Skin epidermis (tissue), 12 donors: ENCODE measurements around the gene CFC1.
"Not testable (repeated sequence)": the region's sequence is repeated elsewhere in the genome, so short reads cannot be mapped to it uniquely, and the experiment has no call there.

Experiments used
- H3K27ac ChIP-seq, 21 experiments: fragments of 200-600 bp; sonication (generic) in 11 of 21; one replicate each; pipeline ENCODE4 v1.5.0; 2020; ENCODE audit warnings: mild to moderate bottlenecking in 3 of 21, inconsistent platforms in 2 of 21, moderate library complexity in 2 of 21
- H3K4me3 ChIP-seq, 7 experiments: fragments of 200-600 bp; sonication (generic) in 2 of 7; one replicate each; pipeline ENCODE4 v1.5.0; 2020; ENCODE audit warnings: inconsistent platforms in 2 of 7, mild to moderate bottlenecking in 2 of 7, moderate library complexity in 1 of 7

CFC1 gene

DNA sequence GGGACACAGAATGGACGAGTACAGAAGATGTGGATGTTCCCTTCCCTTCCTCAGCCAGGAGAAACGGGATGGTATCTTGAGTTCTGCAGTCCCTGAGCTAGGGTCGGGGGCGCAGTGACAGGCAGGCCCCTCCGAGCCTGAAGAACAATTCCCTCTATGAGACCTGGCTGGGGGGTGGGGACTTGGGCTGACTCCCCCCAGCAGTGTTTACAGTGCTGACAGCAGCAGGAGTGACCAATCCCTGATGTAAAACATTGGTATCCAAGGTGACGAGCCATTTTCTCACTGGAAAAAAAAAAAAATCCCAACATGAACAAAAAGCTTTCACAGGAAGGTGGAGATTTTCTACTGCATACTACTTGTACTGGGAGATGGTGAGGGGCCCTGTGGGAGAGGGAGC lies at the start of gene CFC1:
Gene CFC1 (minus strand): TSS at position 183 of the 400 bp plus-strand sequence. CDS start 288 bp downstream, outside the sequence.
- not testable (repeated sequence) for H3K27ac ChIP-seq, H3K4me3 ChIP-seq

DNA sequence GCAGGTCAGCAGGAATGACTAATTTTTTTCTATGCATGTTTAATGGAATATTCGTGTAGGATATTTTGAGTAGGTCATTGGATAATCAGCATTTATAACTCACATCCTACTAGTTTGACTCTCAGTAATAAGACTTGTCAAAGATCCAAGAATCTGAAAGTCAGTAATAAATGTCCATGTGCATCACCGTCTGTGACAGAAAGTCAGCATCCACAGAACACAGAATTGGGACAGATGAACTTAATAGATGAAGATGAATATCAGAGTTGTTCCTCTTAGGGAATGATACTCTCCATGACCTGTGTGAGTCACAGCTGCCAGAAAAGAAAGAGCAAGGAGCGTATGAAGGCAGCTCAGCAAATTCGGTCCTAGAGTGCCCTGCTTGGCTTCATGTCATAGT lies 42.3 kb upstream of the CFC1 start:
- not testable (repeated sequence) for H3K4me3 ChIP-seq

GRCh38 chr2:130638973-130639372 lies 39.6 kb upstream of the CFC1 start:
- not testable (repeated sequence) for H3K4me3 ChIP-seq, H3K27ac ChIP-seq

More for the DNA sequence above, 42.3 kb upstream of the CFC1 start:
- H3K27ac ChIP-seq: not testable (repeated sequence)

- H3K4me3 ChIP-seq, H3K27ac ChIP-seq: not testable (repeated sequence)
Measured at GRCh38 chr2:130628784-130629475, 29.6 kb upstream of the CFC1 start.

DNA sequence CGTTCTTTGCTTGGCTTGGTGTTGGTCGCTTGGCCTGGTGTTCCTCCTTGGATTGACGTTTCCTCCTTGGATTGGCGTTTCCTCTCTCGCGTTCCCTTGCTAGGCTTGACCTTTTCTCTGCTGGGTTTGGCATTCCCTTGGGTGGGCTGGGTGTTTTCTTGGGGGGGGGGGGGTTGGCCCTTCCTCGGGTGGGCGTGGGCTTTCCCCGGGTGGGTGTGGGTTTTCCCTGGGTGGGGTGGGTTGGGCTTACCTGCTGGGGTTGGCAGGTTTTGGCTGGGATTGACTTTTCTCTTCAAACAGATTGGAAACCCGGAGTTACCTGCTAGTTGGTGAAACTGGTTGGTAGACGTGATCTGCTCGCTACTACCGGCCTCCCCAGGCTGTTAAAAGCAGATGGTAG lies 11.8 kb upstream of the CFC1 start, which contains the start of gene POTEJ:
Gene POTEJ (plus strand): TSS at position 301 of the 400 bp plus-strand sequence. CDS start 93 bp downstream, at position 394.
- not testable (repeated sequence) for H3K4me3 ChIP-seq, H3K27ac ChIP-seq

- H3K4me3 ChIP-seq, H3K27ac ChIP-seq: not testable (repeated sequence)
Measured at GRCh38 chr2:130610486-130610885, 11.1 kb upstream of the CFC1 start.

DNA sequence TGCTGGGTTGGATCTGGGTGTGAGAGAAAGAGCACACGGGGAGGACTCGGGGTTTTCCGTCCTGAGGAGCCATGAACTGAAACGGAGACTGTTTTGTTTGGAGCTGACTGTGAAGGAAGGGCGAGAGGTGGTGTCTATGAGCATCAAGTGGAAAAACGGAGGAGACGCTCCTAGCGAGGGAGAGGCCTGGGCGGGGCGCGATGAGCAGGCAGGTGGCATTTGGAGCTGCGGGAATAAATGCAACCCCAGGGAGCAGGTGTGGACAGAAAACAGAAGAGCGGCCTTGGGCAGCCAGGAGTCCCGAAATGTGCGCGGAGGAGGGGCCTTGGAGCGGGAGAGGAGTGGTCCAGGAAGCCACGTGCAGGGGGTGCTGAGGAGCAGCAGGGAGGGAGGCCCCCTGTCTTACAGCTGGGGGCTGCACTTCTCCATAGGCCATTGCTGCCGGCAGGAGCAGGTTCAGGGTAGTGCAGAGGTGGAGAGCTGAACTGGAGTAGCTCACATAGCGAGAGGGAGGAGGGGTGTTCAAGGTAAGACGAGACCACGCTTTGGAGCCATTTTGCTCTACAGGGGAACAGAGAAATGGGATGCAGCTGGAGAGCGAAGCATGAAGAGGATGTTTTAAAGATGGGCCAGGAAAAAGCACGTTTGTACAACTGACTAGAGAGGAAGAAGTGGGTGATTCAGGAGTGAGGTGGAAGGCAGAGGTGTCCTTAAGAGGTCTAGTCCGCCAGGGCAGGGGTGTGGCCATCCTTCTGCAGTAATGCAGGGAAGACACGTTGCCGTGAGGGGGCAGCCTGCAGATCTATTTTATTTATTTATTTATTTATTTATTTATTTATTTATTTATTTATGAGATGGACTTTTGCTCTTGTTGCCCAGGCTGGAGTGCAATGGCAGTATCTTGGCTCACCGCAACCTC lies 9.9 kb upstream of the CFC1 start:
- not testable (repeated sequence) for H3K27ac ChIP-seq, H3K4me3 ChIP-seq

GRCh38 chr2:130608276-130609001 lies 9.1 kb upstream of the CFC1 start:
- not testable (repeated sequence) for H3K27ac ChIP-seq, H3K4me3 ChIP-seq

- H3K27ac ChIP-seq, H3K4me3 ChIP-seq: not testable (repeated sequence)
Measured at GRCh38 chr2:130601648-130602302, 2.4 kb upstream of the CFC1 start.

DNA sequence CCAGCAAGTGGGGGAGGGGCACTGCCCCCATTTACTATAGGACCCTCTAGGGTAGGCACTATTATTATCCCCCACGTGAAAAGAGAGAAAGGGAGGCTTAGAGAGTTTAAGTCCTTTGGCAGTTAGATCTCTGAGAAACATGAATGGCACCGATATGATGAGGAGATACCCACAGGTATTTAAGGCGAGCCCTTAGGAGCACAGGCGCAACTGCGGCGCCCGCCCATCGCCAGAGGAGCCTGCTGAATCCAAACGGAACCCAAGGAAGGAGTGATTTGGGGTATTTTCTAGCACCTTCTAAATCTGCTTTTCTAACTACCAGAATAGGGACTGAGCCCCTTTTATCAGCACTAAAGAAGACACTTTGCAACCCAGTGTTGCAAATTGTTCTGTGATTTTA lies 551 bp upstream of the CFC1 start:
- H3K27ac ChIP-seq, H3K4me3 ChIP-seq: not testable (repeated sequence)

- H3K4me3 ChIP-seq, H3K27ac ChIP-seq: not testable (repeated sequence)
Measured at GRCh38 chr2:130598463-130598862, 912 bp downstream of the CFC1 start.

DNA sequence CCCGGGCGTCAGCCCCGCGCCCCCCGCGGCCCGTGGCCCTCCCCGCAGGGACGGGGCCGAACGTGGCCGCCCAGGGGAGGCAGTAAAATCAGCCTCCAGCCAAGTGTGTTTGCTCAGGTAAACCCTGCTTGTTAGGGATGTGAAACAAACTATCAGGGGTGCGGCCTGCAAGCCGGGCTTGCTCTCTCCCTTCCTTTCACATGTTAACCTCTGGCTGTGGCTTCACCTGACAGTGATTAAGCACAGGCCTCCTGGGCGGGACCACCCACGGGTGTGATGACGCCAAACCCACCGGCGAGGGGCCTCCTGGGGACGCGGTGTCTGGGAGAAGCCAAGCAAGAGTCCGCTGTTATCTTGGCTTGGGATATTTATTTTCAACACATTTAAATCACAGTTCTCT lies 1.4 kb downstream of the CFC1 start:
- not testable (repeated sequence) for H3K4me3 ChIP-seq, H3K27ac ChIP-seq

DNA sequence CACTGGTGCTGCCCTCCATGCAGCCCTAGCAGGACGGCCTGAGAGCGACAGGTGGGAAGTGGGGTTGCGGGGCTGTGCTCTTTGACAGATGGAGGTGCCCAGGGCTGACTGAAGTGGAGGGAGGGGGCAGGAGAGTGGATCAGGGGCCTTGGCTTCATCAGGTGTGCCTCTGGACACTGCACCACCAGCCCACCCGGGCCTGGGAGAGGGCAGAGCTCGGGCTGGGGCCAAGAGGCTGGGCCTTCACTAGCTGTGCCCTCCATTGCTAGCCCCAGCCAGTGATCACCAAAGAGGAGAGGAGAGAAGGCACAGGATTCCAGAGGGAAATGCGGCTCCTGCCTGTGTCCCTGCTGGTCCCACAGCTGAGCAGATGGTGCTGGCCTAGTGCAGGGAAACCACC lies 2.6 kb downstream of the CFC1 start:
- not testable (repeated sequence) for H3K4me3 ChIP-seq

DNA sequence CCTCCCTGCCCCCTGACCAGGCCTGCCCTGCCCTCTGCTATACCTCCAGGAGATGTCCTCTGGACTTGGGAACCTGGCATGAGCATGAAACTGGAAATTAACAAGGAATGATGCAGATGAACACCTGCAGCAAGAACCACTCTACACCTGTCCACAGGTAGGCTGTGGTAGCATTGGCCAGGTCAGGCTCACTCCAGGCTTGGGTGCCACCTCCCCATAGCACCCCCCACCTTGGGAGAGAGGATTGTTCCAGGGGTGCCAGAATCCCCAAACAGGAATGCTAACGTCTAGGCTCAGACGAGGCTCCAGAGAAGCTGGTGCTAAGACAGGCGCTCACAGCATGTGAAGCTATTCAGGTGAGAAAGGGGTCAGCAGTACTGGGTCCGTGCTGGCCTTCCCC lies 5.4 kb downstream of the CFC1 start:
- H3K4me3 ChIP-seq, H3K27ac ChIP-seq: not testable (repeated sequence)

More for the DNA sequence above, 2.6 kb downstream of the CFC1 start:
- not testable (repeated sequence) for H3K27ac ChIP-seq

DNA sequence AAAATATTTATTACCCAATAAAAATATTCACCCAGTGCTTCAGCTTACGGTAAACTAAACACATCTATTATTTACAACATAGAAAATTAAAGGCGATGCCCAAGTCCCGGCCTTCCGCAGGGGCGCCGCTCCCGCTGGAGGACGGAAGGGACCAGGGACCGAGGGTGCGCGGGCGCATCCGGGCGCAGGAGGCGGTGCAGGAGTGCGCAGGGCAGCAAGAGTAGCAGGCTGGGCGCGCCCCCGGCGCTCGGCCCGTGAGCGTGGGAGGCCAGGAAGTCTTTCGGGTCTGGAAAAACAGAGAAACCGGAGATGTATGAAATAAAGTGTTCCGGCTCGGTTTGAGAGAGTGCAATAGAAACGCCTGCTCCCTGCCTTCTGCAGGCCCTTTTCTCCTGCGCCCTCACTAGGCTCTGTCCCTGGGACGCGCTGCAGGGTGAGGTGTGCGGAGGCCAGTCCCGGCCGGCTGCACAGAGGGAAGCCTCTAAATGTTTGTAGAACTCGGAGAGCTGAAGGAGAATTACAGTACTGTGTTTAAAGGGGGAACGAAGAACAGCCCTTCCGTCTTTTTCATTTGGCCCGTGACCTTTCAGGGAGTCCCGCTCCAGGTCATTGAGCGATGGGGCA lies 6.5 kb downstream of the CFC1 start:
- not testable (repeated sequence) for H3K4me3 ChIP-seq, H3K27ac ChIP-seq

DNA sequence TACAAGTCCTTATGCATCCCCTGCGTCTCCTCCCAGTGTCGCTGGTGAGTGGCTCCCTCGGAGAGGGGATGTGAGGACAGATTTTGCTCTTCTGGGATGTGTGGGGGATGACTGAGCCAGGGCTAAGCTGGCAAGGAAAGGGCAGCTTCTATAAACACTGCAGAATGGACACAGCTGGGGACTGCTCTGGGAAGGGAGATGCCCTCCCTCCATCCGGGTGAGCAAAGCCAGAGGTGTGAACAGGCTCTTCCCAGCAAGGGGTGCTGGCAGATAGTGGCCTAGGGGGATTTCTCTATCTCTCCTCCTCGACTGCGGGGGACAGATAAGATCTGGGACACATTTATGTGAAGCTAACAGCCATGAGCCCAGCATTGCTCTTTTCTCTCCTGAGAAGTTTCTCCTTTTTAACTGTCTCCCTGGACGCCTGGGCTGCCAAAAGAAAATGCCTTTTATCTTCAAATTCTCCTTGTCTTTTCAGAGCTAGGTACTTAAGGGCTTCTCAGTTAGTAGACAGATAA lies 8.5 kb downstream of the CFC1 start:
- not testable (repeated sequence) for H3K4me3 ChIP-seq, H3K27ac ChIP-seq

DNA sequence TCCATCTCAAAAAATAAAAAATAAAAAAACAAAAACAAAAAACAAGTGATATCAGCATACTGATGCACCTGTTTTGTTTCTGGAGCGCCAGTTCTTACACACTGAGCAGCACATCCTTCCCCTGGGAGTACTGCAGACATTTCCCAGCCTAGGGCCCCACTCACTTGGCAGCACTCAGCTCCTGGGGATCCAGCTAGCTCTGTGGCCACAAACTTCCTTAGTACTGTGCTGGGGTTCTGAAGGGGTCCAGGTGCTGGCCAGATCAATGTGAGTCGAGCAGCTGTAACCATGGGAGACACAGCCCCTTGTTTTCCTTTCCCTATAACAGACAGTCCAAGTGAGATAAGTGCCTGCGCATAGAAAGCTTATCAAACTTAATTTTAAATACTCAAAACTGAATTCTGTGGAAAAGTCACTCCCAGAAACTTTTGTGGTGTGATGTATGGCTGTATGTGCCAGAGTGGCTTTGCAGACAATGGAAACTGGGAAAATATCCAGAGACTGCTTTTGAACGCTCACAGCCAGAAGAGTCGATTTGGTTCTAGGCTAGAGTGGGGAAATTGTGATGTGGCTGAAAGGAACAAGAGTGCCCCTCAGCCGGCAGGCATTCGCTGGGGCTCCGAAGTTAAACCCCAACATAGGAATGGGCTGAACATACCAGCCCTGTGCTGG lies 9.1 kb downstream of the CFC1 start:
- not testable (repeated sequence) for H3K4me3 ChIP-seq, H3K27ac ChIP-seq

DNA sequence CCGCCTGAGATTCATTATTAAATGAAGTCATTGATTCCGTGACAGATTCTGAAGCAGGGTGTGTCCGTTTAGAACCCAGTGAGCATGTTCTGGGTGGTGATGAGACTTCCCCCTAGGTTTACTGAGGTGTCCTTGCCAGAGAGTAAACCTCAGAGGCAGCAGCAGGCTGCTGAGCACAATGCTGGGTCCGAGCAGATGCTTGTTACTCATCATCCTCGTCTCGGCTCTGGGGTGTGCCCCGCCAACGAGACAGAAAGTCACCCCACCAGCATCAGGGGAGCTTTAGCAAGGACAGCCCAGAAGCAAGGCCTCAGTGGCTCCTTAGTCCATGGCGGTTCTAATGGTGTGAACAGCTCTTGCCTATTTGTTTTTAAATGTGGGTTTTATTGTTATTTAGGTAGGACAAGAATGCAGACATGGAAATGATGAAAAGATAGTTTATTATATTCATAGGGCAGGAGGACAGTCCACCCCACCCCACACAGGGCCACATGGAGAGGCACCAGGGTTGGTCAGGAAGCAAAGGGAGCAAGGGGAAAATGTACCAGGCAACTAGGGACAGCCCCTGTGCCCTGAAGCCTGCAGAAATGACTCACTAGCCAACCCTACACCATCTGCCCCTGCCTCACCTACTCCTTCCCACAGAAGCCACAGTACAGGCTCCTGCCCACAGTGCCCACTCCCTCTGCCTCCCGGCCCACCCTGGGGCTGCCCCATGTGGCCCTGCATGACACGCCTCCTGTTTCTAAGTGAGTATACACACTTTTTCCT lies 10.5 kb downstream of the CFC1 start:
- H3K27ac ChIP-seq, H3K4me3 ChIP-seq: not testable (repeated sequence)
